Measurements from ENCODE around the gene RFESD.
"Not testable (repeated sequence)": the region's sequence is repeated elsewhere in the genome, so short reads cannot be mapped to it uniquely, and the experiment has no call there.

RFESD gene

GRCh38 chr5:95664204-95664786 lies 17.7 kb downstream of the RFESD start:
- DNase-seq (ENCODE audit: low read depth, low spot score), result peak; percentile 2

- DNase-seq (ENCODE audit: low read depth, low spot score), result no peak
Observed at GRCh38 chr5:95667061-95667618, 20.6 kb downstream of the RFESD start.

GRCh38 chr5:95667678-95668077 lies 21.1 kb downstream of the RFESD start:
- DNase-seq (ENCODE audit: low read depth, low spot score), result no peak

- DNase-seq (ENCODE audit: low read depth, low spot score), result no peak
Observed at GRCh38 chr5:95668216-95668615, 21.6 kb downstream of the RFESD start.

GRCh38 chr5:95668728-95669127 lies 22.2 kb downstream of the RFESD start:
- DNase-seq (ENCODE audit: low read depth, low spot score), result no peak

GRCh38 chr5:95669540-95669939 lies 23.0 kb downstream of the RFESD start:
- DNase-seq (ENCODE audit: low read depth, low spot score), result no peak

- no peak for DNase-seq (ENCODE audit: low read depth, low spot score)
Observed at GRCh38 chr5:95669985-95670384, 23.4 kb downstream of the RFESD start.

GRCh38 chr5:95670568-95670967 lies 24.0 kb downstream of the RFESD start:
- no peak for DNase-seq (ENCODE audit: low read depth, low spot score)

GRCh38 chr5:95671826-95672225 lies 25.2 kb downstream of the RFESD start:
- DNase-seq (ENCODE audit: low read depth, low spot score), result no peak

- DNase-seq (ENCODE audit: low read depth, low spot score), result no peak
Observed at GRCh38 chr5:95672641-95673040, 26.1 kb downstream of the RFESD start.

- DNase-seq (ENCODE audit: low read depth, low spot score), result no peak
Observed at GRCh38 chr5:95673081-95673480, 26.5 kb downstream of the RFESD start.

- no peak for DNase-seq (ENCODE audit: low read depth, low spot score)
Observed at GRCh38 chr5:95682891-95683290, 36.3 kb downstream of the RFESD start, which contains the start of gene SPATA9. SPATA9 (minus strand) TSS chr5:95682991; CDS start chr5:95682854, 137 bp downstream.

GRCh38 chr5:95684361-95684760 lies 37.8 kb downstream of the RFESD start:
- DNase-seq (ENCODE audit: low read depth, low spot score), result no peak

GRCh38 chr5:95686651-95687050 lies 40.1 kb downstream of the RFESD start:
- DNase-seq (ENCODE audit: low read depth, low spot score), result no peak

- no peak for DNase-seq (ENCODE audit: low read depth, low spot score)
Observed at GRCh38 chr5:95689680-95690079, 43.1 kb downstream of the RFESD start.

GRCh38 chr5:95690333-95690732 lies 43.8 kb downstream of the RFESD start:
- no peak for DNase-seq (ENCODE audit: low read depth, low spot score)

GRCh38 chr5:95697781-95698681 lies 51.5 kb downstream of the RFESD start:
- no peak for DNase-seq (ENCODE audit: low read depth, low spot score)

GRCh38 chr5:95699337-95699736 lies 52.8 kb downstream of the RFESD start:
- DNase-seq (ENCODE audit: low read depth, low spot score), result no peak

GRCh38 chr5:95701074-95701473 lies 54.5 kb downstream of the RFESD start:
- DNase-seq (ENCODE audit: low read depth, low spot score), result no peak

GRCh38 chr5:95704150-95704549 lies 57.6 kb downstream of the RFESD start:
- no peak for DNase-seq (ENCODE audit: low read depth, low spot score)

GRCh38 chr5:95706196-95706595 lies 59.6 kb downstream of the RFESD start:
- DNase-seq (ENCODE audit: low read depth, low spot score), result not testable (repeated sequence)

GRCh38 chr5:95707055-95707454 lies 60.5 kb downstream of the RFESD start:
- DNase-seq (ENCODE audit: low read depth, low spot score), result no peak

Measured in activated CD4-positive, CD25-positive, alpha-beta regulatory T cell treated with anti-CD3 and anti-CD28 coated beads, Interleukin-2, amount 50 U/mL, for 16 hours (primary cell).